Transverse colon (tissue), 4 donors: ENCODE data around the gene TMEM167A. TPM values are rescaled to one million over a fixed set of nuclear protein-coding genes. Genes with fewer than 3 reads are reported as not detected.

Experiments
- DNase-seq: peaks from one replicate; pipeline ENCODE4 v3.0.0-alpha.2; 2019
- H3K27ac ChIP-seq, 4 donors: fragments of 200-600 bp; sonication (generic); 2 replicates each; pipeline ENCODE4 v1.5.1; 2016 to 2018; ENCODE audit warnings: inconsistent platforms in 4 of 4
- H3K27me3 ChIP-seq: fragments of 200-600 bp; sonication (generic); 2 replicates; pipeline ENCODE4 v1.5.1; 2017; ENCODE audit warnings: inconsistent platforms
- H3K36me3 ChIP-seq, 4 donors: fragments of 200-600 bp; sonication (generic); 2 replicates each; pipeline ENCODE4 v1.5.1; 2017 to 2019; ENCODE audit warnings: inconsistent platforms in 4 of 4
- H3K4me1 ChIP-seq, 4 donors: fragments of 200-600 bp; sonication (generic); 2 replicates each; pipeline ENCODE4 v1.5.1; 2017 to 2020; ENCODE audit warnings: inconsistent platforms in 4 of 4
- H3K4me3 ChIP-seq, 4 donors: fragments of 200-600 bp; sonication (generic); 1 replicate in 1 of 4; 2 replicates in 3 of 4; pipeline versions ENCODE4 v1.5.1 to v1.6.1; 2017 to 2019; ENCODE audit warnings: inconsistent platforms in 4 of 4
- H3K9me3 ChIP-seq, 2 donors: fragments of 200-600 bp; sonication (generic); 2 replicates each; pipeline ENCODE4 v1.5.1; 2017 to 2019; ENCODE audit warnings: inconsistent platforms in 2 of 2
- EP300 ChIP-seq: sonication (generic); formaldehyde crosslinking; IDR thresholded peaks from one replicate; pipeline ENCODE4 v1.6.1; 2017; ENCODE audit warnings: antibody characterized with exemption, low read depth
- POLR2A ChIP-seq: fragments of 450-650 bp; IDR thresholded peaks from one replicate; pipeline ENCODE4 v1.6.1; 2016; ENCODE audit warnings: antibody characterized with exemption, mild to moderate bottlenecking, moderate library complexity
- POLR2AphosphoS5 ChIP-seq, 3 donors: sonication (generic); formaldehyde crosslinking; IDR thresholded peaks; one replicate each; pipeline ENCODE4 v1.6.1; 2016; ENCODE audit warnings: antibody characterized with exemption in 3 of 3
- WGBS, 2 donors: methylation state at CpG; one replicate each; pipeline ENCODE4 v1.1.5; 2018; ENCODE audit warnings: low coverage in 1 of 2; 5-methylcytosine and 5-hydroxymethylcytosine counted together
- in situ Hi-C, 4 donors: fragments of 200-750 bp; cut with MboI; loops; one replicate each; pipeline versions ENCODE4 v1.15.0 to v1.15.1; 2017; ENCODE audit warnings: low sequenced_read_pairs in 3 of 4, low pct_ligation_motif_present in 1 of 4, low pct_unique_long_range_greater_than_20kb in 1 of 4
- intact Hi-C: fragments of 100-400 bp; cut with DNase I; formaldehyde crosslinking; loops from one replicate; pipeline ENCODE4 v1.15.1; 2023; ENCODE audit warnings: low total_unique reads
- total RNA-seq, 4 donors: library from RNA; depleted of rRNA; stranded (reverse); fragments of >200 nt; gene quantifications; one replicate each; pipeline ENCODE4 v1.1.0, GENCODE V29; 2016
- TF ChIP-seq, protein P1 (sequence below), 5 experiments: fragments of 200-600 bp in 3 of 5; fragments of 450-650 bp in 2 of 5; sonication (generic) in 3 of 5; IDR thresholded peaks; 1 replicate in 2 of 5; 2 replicates in 3 of 5; pipeline ENCODE4 v1.5.1; 2016 to 2017; ENCODE audit warnings: antibody characterized with exemption in 5 of 5, inconsistent platforms in 3 of 5, mild to moderate bottlenecking in 2 of 5, moderate library complexity in 1 of 5

The TMEM167A gene
- total RNA-seq, 4 donors from 2014 or later = 7.0 to 42.9 (median 32.4) TPM

- no peaks in the 10 kb centered on the region for H3K4me1 ChIP-seq
- intact Hi-C loops = no loop called here
- H3K27ac ChIP-seq = no peak overlapping the region
- no peak for DNase-seq
- no peaks in the 10 kb centered on the region for H3K27me3 ChIP-seq
- no peaks in the 10 kb centered on the region for H3K9me3 ChIP-seq
- 69 to 70% methylated on average over 4 of the region's 4 CpGs for WGBS, 2 donors
- no peaks in the 10 kb centered on the region for H3K36me3 ChIP-seq
- TF ChIP-seq POLR2AphosphoS5 (IDR thresholded peaks at IDR 0.05) = no peak
- TF ChIP-seq, protein P1, sequence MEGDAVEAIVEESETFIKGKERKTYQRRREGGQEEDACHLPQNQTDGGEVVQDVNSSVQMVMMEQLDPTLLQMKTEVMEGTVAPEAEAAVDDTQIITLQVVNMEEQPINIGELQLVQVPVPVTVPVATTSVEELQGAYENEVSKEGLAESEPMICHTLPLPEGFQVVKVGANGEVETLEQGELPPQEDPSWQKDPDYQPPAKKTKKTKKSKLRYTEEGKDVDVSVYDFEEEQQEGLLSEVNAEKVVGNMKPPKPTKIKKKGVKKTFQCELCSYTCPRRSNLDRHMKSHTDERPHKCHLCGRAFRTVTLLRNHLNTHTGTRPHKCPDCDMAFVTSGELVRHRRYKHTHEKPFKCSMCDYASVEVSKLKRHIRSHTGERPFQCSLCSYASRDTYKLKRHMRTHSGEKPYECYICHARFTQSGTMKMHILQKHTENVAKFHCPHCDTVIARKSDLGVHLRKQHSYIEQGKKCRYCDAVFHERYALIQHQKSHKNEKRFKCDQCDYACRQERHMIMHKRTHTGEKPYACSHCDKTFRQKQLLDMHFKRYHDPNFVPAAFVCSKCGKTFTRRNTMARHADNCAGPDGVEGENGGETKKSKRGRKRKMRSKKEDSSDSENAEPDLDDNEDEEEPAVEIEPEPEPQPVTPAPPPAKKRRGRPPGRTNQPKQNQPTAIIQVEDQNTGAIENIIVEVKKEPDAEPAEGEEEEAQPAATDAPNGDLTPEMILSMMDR (IDR thresholded peaks at IDR 0.05) = no peak
- no peak for TF ChIP-seq POLR2A
- no peak for TF ChIP-seq EP300
- in situ Hi-C loops = no loop called here
- H3K4me3 ChIP-seq = no peak overlapping the region
Observed at GRCh38 chr5:83026930-83027687, 50.1 kb downstream of the TMEM167A start.

- intact Hi-C loops = no loop called here
- in situ Hi-C loops = no loop called here
- Histone ChIP-seq H3K36me3 (no peaks in the 10 kb centered on the region), H3K9me3 (no peaks in the 10 kb centered on the region), H3K4me3 (no peak overlapping the region), H3K27ac (no peak overlapping the region), H3K4me1 (no peaks in the 10 kb centered on the region), H3K27me3 (no peaks in the 10 kb centered on the region)
- no peak for DNase-seq
- WGBS, 2 donors = 75 to 80% methylated on average over 1 to 2 of the region's 2 CpGs
- TF ChIP-seq POLR2AphosphoS5 (IDR thresholded peaks at IDR 0.05) (no peak), EP300 (no peak), POLR2A (no peak)
- TF ChIP-seq, protein P1 (IDR thresholded peaks at IDR 0.05) = no peak
Observed at GRCh38 chr5:83026516-83026915, 50.7 kb downstream of the TMEM167A start.

DNA sequence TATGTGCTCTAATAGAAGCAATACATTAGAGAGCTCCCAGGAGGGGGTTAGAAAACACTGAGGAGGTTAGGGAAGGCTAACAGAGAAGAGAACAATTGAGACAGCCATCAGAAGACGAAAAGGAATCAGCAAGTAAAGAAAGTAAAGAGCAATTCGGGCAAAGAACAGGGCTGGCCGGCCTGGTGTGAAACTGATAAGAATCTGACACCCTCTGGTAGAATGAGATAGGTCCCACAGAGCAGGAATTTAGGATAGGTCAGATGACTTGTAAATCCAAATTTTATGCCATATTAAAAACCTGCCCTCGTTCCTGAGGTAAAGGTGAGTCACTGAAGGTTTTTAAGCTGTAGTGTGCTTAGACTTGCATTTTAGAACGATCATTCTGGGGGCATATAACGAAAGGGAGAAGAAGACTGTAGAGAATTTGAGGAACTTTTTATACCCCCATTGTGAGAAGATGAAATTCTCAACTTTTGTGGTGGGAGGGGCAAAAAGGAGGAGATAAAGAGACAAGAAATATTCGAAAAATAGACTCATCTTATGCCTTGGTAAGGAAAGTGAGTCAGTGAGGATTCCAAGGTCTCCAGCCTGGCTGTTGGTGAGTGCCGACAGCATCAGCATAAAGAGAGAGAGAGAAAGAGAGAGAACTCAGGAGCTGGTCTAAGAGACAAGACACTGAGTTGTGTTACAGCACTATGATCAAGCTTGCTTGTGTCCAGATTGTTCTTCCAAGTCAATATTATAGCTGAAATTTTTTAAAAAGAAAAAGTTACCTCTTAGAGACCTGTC is 51.3 kb downstream of the TMEM167A start:
- Histone ChIP-seq H3K36me3 (no peaks in the 10 kb centered on the region), H3K27me3 (no peaks in the 10 kb centered on the region), H3K27ac (no peak overlapping the region), H3K9me3 (no peaks in the 10 kb centered on the region), H3K4me3 (no peak overlapping the region), H3K4me1 (no peaks in the 10 kb centered on the region)
- intact Hi-C loops (no loop called here), in situ Hi-C loops (no loop called here)
- TF ChIP-seq POLR2AphosphoS5 (IDR thresholded peaks at IDR 0.05) (no peak), POLR2A (no peak), EP300 (no peak)
- TF ChIP-seq, protein P1 (IDR thresholded peaks at IDR 0.05) = no peak
- DNase-seq = no peak
- 84 to 85% methylated on average over 8 of the region's 8 CpGs for WGBS, 2 donors

- Histone ChIP-seq H3K4me3 (no peak overlapping the region), H3K36me3 (no peaks in the 10 kb centered on the region), H3K9me3 (no peaks in the 10 kb centered on the region), H3K27ac (no peak overlapping the region), H3K27me3 (no peaks in the 10 kb centered on the region), H3K4me1 (no peaks in the 10 kb centered on the region)
- whole genome bisulfite sequencing, 2 donors = 85 to 93% methylated on average over 4 of the region's 4 CpGs
- in situ Hi-C loops (no loop called here), intact Hi-C loops (no loop called here)
- DNase-seq = no peak
- TF ChIP-seq EP300 (no peak), POLR2AphosphoS5 (IDR thresholded peaks at IDR 0.05) (no peak), POLR2A (no peak)
- TF ChIP-seq, protein P1 (IDR thresholded peaks at IDR 0.05) = no peak
Observed at GRCh38 chr5:83022334-83022733, 54.9 kb downstream of the TMEM167A start.
